MM.1S (cell line): ENCODE results near the gene FANCC.
A peak's percentile ranks its signal among the peaks of the same experiment; 100 is the strongest.

Source experiments
- DNase-seq: peaks from one replicate; pipeline ENCODE4 v3.0.0-alpha.2; 2015
- H2AFZ ChIP-seq: fragments of 300-600 bp; sonication (generic); 2 replicates; pipeline ENCODE4 v1.6.0; 2016; ENCODE audit warnings: antibody characterized with exemption, low read length
- H3F3A ChIP-seq: fragments of 300-600 bp; sonication (generic); 2 replicates; pipeline ENCODE4 v1.6.1; 2016; ENCODE audit warnings: mild to moderate bottlenecking, antibody characterized with exemption, low read length, moderate library complexity, mixed read lengths; ENCODE audit not compliant: insufficient read depth
- H3K27ac ChIP-seq: fragments of 300-600 bp; sonication (generic); 2 replicates; pipeline ENCODE4 v1.5.1; 2016; ENCODE audit warnings: mild to moderate bottlenecking, low read length
- H3K27me3 ChIP-seq: fragments of 300-600 bp; sonication (generic); replicated peaks from 2 replicates; pipeline ENCODE4 v1.6.0; 2016; ENCODE audit warnings: low read length; ENCODE audit not compliant: insufficient read depth
- H3K36me3 ChIP-seq: fragments of 300-600 bp; sonication (generic); replicated peaks from 2 replicates; pipeline ENCODE4 v1.6.1; 2016; ENCODE audit warnings: mild to moderate bottlenecking, low read length, mixed read lengths; ENCODE audit not compliant: insufficient read depth
- H3K4me1 ChIP-seq: fragments of 300-600 bp; sonication (generic); 2 replicates; pipeline ENCODE4 v1.6.1; 2016; ENCODE audit warnings: low read length, mixed read lengths
- H3K4me2 ChIP-seq: fragments of 300-600 bp; sonication (generic); 2 replicates; pipeline ENCODE4 v1.6.0; 2016; ENCODE audit warnings: low read depth, low read length
- H3K4me3 ChIP-seq: fragments of 300-600 bp; sonication (generic); 2 replicates; pipeline ENCODE4 v1.5.1; 2016; ENCODE audit warnings: low read length, mixed read lengths
- H3K79me2 ChIP-seq: fragments of 300-600 bp; sonication (generic); 2 replicates; pipeline ENCODE4 v1.6.1; 2016; ENCODE audit warnings: mixed run types, low read length, mixed read lengths
- H3K9ac ChIP-seq: fragments of 300-600 bp; sonication (generic); 2 replicates; pipeline ENCODE4 v1.6.1; 2016; ENCODE audit warnings: low read length, mixed read lengths
- H3K9me2 ChIP-seq: fragments of 300-600 bp; sonication (generic); replicated peaks from 2 replicates; pipeline ENCODE4 v1.6.1; 2016; ENCODE audit warnings: mild to moderate bottlenecking, low read length, mixed read lengths; ENCODE audit not compliant: insufficient read depth
- H3K9me3 ChIP-seq: fragments of 300-600 bp; sonication (generic); replicated peaks from 2 replicates; pipeline ENCODE4 v1.6.1; 2016; ENCODE audit warnings: mild to moderate bottlenecking, low read length, mixed read lengths; ENCODE audit not compliant: insufficient read depth
- H4K20me1 ChIP-seq: fragments of 300-600 bp; sonication (generic); 2 replicates; pipeline ENCODE4 v1.6.1; 2016; ENCODE audit warnings: mild to moderate bottlenecking, low read length, moderate library complexity, mixed read lengths; ENCODE audit not compliant: insufficient read depth
- CTCF ChIP-seq: fragments of 300-600 bp; sonication (generic); IDR thresholded peaks from 2 replicates; pipeline ENCODE4 v1.5.1; 2016; ENCODE audit warnings: antibody characterized with exemption, low read length, mixed read lengths
- EZH2 ChIP-seq: fragments of 300-600 bp; sonication (generic); optimal IDR thresholded peaks from 2 replicates; pipeline ENCODE3; 2017; ENCODE audit warnings: low read depth, mild to moderate bottlenecking, antibody characterized with exemption, low read length, mixed read lengths
- EZH2phosphoT487 ChIP-seq: fragments of 300-600 bp; sonication (generic); IDR thresholded peaks from 2 replicates; pipeline ENCODE4 v1.6.1; 2018; ENCODE audit warnings: antibody characterized with exemption, low read length

The FANCC gene

GRCh38 chr9:95131023-95131943, 186.2 kb downstream of the FANCC start:
- Histone ChIP-seq H2AFZ (no peak overlapping the region), H4K20me1 (no peaks in the 10 kb centered on the region), H3K4me3 (no peak overlapping the region), H3K79me2 (no peaks in the 10 kb centered on the region), H3F3A (no peaks in the 10 kb centered on the region), H3K4me1 (no peaks in the 10 kb centered on the region), H3K36me3 (no peaks in the 10 kb centered on the region), H3K27ac (no peak overlapping the region), H3K4me2 (no peak overlapping the region), H3K9me2 (no peaks in the 10 kb centered on the region), H3K27me3 (no peaks in the 10 kb centered on the region), H3K9me3 (no peaks in the 10 kb centered on the region), H3K9ac (no peak overlapping the region)
- TF ChIP-seq EZH2 (no peak), EZH2phosphoT487 (no peak), CTCF (peak; percentile 87)
- peak; percentile 54 for DNase-seq

GRCh38 chr9:95130484-95130883, 187.0 kb downstream of the FANCC start:
- H3F3A ChIP-seq = no peaks in the 10 kb centered on the region
- no peaks in the 10 kb centered on the region for H3K9me3 ChIP-seq
- no peak overlapping the region for H3K9ac ChIP-seq
- H2AFZ ChIP-seq = no peak overlapping the region
- H4K20me1 ChIP-seq = no peaks in the 10 kb centered on the region
- no peaks in the 10 kb centered on the region for H3K9me2 ChIP-seq
- TF ChIP-seq EZH2 (no peak), CTCF (no peak), EZH2phosphoT487 (no peak)
- H3K79me2 ChIP-seq = no peaks in the 10 kb centered on the region
- no peak overlapping the region for H3K4me2 ChIP-seq
- no peaks in the 10 kb centered on the region for H3K27me3 ChIP-seq
- H3K36me3 ChIP-seq = no peaks in the 10 kb centered on the region
- no peak overlapping the region for H3K4me3 ChIP-seq
- H3K27ac ChIP-seq = no peak overlapping the region
- H3K4me1 ChIP-seq = no peaks in the 10 kb centered on the region
- DNase-seq = no peak

- no peak for DNase-seq
- Histone ChIP-seq H3K27me3 (no peaks in the 10 kb centered on the region), H2AFZ (no peak overlapping the region), H3K36me3 (no peaks in the 10 kb centered on the region), H3K79me2 (no peaks in the 10 kb centered on the region), H3K9ac (no peak overlapping the region), H3K4me3 (no peak overlapping the region), H3K9me3 (no peaks in the 10 kb centered on the region), H3K4me2 (no peak overlapping the region), H3K27ac (no peak overlapping the region), H3K4me1 (no peaks in the 10 kb centered on the region), H4K20me1 (no peaks in the 10 kb centered on the region), H3F3A (no peaks in the 10 kb centered on the region), H3K9me2 (no peaks in the 10 kb centered on the region)
- TF ChIP-seq EZH2 (no peak), EZH2phosphoT487 (no peak), CTCF (no peak)
These were observed 187.8 kb downstream of the FANCC start for GRCh38 chr9:95129476-95130291.
